AG10803 (cell line): ENCODE data around the gene TUBGCP4.

ENCODE experiments used
- DNase-seq: peaks from one replicate; pipeline ENCODE4 v3.0.0; 2010; ENCODE audit warnings: low read depth
- H3K4me3 ChIP-seq: 2 replicates; pipeline ENCODE4 v1.5.1; 2011; ENCODE audit warnings: mild to moderate bottlenecking, low read length, control low read depth
- TF ChIP-seq, protein P1 (sequence below): conservative IDR thresholded peaks from 2 replicates; pipeline ENCODE4 v1.5.1; 2011; ENCODE audit warnings: mild to moderate bottlenecking, low read length, control low read depth, inconsistent platforms

TUBGCP4 gene, protein sequence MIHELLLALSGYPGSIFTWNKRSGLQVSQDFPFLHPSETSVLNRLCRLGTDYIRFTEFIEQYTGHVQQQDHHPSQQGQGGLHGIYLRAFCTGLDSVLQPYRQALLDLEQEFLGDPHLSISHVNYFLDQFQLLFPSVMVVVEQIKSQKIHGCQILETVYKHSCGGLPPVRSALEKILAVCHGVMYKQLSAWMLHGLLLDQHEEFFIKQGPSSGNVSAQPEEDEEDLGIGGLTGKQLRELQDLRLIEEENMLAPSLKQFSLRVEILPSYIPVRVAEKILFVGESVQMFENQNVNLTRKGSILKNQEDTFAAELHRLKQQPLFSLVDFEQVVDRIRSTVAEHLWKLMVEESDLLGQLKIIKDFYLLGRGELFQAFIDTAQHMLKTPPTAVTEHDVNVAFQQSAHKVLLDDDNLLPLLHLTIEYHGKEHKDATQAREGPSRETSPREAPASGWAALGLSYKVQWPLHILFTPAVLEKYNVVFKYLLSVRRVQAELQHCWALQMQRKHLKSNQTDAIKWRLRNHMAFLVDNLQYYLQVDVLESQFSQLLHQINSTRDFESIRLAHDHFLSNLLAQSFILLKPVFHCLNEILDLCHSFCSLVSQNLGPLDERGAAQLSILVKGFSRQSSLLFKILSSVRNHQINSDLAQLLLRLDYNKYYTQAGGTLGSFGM

DNA sequence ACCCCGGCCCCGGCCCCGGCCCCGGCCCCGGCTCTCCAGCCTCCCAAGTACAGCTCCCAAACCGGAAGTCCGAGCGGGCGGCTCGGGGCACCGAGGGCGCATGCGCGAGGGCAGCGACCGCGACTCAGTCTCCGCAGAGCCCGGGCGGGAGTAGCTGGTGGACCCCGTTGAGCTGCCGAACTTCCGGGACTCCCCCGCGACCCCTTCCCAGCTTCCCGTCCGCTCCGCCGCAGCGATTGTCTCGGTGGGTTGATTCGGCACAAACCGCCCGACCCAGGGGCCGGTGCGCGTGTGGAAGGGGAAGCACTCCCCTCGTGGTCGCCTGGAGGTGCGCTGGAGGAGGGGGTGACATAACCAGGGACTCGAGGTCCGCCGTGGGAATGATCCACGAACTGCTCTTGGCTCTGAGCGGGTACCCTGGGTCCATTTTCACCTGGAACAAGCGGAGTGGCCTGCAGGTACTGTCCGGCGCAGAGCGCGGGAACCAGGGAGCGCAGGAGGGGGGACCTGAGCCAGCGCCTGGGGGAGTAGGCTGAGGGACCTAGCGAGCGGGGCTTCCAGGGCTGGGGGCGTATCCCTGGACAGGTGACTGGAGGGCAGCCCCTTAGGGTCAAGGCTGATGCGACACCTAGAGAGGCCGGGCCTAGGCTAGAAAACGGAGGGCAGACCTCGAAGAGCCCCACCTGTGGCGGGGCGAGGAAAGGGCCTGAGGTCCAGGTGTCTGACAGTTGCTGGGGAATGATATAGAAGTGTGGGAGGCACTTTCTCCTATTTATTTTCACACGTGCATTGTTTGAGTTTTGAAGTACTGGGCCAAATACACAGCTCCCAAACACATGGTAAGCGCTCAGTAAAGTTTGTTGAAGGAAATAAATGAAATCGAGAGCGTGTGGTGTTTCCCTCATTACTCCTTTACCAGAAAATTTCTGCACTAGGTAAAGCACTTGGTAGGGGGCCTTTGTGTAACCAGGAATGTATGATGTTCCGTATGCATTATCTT is at the start of gene TUBGCP4, which contains the start of gene ZSCAN29:
Gene TUBGCP4 (plus strand): TSS at position 127 of the 1,000 bp plus-strand sequence. CDS start 254 bp downstream, at position 381.
Gene ZSCAN29 (minus strand): TSS at position 69 of the 1,000 bp plus-strand sequence. CDS start 1,130 bp downstream, outside the sequence.
- peak; percentile 68 for DNase-seq
- peak within 1 kb of the TSS; percentile 95 for H3K4me3 ChIP-seq
- TF ChIP-seq, protein P1, sequence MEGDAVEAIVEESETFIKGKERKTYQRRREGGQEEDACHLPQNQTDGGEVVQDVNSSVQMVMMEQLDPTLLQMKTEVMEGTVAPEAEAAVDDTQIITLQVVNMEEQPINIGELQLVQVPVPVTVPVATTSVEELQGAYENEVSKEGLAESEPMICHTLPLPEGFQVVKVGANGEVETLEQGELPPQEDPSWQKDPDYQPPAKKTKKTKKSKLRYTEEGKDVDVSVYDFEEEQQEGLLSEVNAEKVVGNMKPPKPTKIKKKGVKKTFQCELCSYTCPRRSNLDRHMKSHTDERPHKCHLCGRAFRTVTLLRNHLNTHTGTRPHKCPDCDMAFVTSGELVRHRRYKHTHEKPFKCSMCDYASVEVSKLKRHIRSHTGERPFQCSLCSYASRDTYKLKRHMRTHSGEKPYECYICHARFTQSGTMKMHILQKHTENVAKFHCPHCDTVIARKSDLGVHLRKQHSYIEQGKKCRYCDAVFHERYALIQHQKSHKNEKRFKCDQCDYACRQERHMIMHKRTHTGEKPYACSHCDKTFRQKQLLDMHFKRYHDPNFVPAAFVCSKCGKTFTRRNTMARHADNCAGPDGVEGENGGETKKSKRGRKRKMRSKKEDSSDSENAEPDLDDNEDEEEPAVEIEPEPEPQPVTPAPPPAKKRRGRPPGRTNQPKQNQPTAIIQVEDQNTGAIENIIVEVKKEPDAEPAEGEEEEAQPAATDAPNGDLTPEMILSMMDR: peak; percentile 21

DNA sequence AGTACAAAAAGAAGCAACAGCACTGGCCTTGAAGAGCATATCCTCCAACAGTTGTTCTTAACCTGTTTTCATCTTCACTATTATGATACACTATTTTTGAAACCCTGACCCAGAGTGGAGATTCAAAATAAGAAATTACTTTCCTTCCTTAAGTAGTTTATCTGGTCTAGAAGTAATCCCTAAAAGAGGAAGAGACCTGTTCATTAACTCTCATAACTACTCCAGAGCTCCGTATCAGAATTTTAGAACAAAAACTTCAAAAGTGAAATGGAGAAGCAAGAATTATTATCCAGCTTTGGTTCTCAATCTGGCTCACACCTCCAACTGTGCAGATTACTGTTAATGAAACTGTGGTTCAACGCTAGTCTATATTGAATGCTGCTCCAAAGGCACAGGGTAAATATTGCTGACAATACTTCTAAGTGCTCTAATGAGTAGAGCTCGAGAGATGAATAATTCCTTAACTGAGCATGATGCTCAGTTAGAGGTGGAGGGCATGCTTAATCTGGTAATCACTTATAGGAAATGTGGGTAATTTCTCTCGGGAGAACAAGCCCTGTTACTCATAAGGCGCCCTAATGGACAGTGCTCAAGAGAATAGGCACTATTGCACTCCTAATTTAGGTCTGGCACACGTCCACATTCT is 45.7 kb upstream of the TUBGCP4 start:
- TF ChIP-seq, protein P1: no peak
- DNase-seq: no peak

DNA sequence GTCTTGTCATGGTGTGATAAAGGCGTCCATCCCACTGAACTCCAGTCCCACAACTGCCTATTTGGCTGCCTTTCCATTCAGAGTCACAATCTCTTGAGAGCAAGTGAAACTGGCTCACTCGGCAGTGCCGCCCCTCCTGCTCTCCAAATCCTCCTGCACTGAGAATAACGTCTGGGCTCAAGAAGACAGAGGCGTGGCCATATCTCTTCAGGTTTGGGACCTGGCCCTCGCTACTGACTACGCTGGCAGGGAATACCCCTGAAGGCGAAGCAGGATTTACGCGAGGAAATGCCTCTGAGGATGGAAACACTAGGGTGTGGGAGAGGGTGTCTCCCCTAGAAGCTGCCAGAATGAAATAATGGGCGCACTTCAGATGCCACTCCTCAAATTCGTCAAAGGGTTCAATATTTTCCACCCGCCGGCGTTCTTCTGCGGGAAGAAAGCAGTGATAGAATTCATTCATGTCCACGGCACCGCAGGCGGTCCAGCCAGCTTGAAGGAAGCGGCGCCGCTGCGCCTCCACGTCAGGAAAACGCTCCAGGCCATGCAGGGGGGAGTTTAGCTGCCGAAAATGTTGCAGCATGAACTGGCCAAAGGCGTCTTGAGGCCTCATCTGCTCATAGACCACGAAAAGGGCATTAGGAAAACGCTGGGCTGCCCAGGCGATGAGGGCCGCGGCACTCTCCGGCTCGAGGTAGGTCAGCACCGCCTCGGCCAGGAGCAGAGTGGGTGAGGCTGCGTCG is 41.5 kb upstream of the TUBGCP4 start:
- TF ChIP-seq, protein P1: no peak
- peak overlapping the region; percentile 85 for H3K4me3 ChIP-seq
- DNase-seq: no peak

More for the DNA sequence above, 45.7 kb upstream of the TUBGCP4 start:
- H3K4me3 ChIP-seq: no peak overlapping the region

DNA sequence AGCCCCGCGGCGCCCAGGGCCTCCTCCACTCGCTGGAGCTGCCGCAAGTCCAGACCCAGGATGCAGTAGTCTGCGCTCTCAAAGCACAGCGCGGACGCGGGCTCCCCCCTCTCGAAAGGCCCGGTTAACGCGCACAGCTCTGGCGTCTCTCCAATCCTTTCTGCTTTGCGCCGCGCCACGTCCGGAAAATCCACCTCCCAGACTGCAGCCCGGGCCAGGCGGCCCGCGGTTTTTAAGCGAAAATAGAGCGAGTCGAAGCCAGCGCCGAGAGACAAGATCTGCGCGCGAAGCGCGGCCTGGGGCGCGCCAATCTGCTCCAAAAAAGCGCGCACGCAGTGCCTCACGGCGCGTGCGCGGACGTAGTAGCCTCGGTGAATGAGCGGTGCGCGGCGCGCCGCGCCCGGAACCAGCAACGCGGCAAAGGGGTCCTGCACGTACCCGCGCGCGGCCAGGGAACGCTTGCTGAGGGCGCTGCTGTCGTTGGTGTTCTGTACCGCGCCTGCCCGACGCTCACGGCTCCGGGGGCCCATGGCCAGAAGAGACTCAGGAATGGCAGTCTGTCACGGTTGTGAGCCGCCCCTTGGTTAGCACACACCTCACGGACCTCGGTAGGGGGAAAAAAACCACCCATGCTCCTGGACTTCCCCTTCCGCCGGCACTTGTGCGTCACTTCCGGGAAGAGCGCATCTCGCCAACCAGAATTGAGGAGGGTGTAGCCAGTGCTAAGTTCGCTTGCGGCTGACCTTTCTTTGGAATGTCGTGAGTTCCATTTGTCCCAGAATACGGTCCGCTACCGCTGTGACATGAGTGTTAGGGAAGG is 40.7 kb upstream of the TUBGCP4 start, which contains the start of gene LCMT2:
Gene LCMT2 (minus strand): TSS at position 614 of the 820 bp plus-strand sequence. CDS start 84 bp downstream, at position 530.
- TF ChIP-seq, protein P1: no peak
- peak within 1 kb of the TSS; percentile 85 for H3K4me3 ChIP-seq
- peak; percentile 93 for DNase-seq

DNA sequence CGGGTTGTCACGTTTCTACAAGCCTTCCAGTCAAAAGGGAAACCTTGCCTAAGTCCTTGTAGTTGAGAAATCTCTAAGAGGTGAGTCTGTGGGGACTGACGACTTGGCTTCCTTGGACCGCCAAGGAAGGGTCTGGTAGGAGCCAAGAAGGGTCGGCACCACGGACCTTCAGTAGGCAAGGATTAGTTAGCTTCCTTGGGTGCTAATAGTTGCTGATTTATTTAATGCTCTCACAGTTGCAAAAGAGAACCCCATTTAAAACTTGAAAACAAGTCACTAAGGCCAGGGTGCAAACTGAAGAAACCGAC is 40.2 kb upstream of the TUBGCP4 start:
- TF ChIP-seq, protein P1: no peak
- H3K4me3 ChIP-seq: peak overlapping the region; percentile 85
- no peak for DNase-seq
